Neural progenitor cell (in vitro differentiated cells): ENCODE results near the gene GPR39.

Experiments
- EZH2 ChIP-seq: fragments of 200-600 bp; sonication (generic); IDR thresholded peaks from 2 replicates; pipeline ENCODE4 v1.6.1; 2017; ENCODE audit warnings: antibody characterized with exemption, mild to moderate bottlenecking, moderate library complexity
- EZH2phosphoT487 ChIP-seq: fragments of 200-600 bp; sonication (generic); IDR thresholded peaks from 2 replicates; pipeline ENCODE4 v1.6.1; 2017; ENCODE audit warnings: antibody characterized with exemption
- TF ChIP-seq, protein P1 (sequence below): fragments of 200-600 bp; sonication (generic); IDR thresholded peaks from 2 replicates; pipeline ENCODE4 v1.5.1; 2017; ENCODE audit warnings: antibody characterized with exemption, mild to moderate bottlenecking

DNA sequence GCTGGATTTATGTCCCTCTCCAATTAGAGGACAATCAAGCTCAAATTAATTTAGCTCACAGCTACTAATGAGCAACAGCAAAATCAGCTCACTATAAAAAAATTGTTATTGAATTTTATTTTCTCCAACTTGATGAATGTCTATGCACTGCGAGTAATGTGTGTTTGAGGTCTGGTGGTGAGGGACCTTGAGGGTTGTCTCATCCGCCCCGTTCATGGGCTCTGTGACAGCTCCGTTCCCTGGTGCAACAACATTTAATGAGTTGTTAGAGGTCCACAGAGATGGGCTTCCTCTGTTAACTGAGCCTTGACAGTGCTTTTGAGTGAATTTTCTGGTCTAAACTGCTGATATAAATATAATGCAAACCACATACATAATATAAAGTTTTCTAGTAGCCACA is 101.7 kb downstream of the GPR39 start:
- TF ChIP-seq, protein P1, sequence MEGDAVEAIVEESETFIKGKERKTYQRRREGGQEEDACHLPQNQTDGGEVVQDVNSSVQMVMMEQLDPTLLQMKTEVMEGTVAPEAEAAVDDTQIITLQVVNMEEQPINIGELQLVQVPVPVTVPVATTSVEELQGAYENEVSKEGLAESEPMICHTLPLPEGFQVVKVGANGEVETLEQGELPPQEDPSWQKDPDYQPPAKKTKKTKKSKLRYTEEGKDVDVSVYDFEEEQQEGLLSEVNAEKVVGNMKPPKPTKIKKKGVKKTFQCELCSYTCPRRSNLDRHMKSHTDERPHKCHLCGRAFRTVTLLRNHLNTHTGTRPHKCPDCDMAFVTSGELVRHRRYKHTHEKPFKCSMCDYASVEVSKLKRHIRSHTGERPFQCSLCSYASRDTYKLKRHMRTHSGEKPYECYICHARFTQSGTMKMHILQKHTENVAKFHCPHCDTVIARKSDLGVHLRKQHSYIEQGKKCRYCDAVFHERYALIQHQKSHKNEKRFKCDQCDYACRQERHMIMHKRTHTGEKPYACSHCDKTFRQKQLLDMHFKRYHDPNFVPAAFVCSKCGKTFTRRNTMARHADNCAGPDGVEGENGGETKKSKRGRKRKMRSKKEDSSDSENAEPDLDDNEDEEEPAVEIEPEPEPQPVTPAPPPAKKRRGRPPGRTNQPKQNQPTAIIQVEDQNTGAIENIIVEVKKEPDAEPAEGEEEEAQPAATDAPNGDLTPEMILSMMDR, result no peak
- TF ChIP-seq EZH2 (no peak), EZH2phosphoT487 (no peak)
